Coronary artery (tissue), 2 donors: Measurements from ENCODE around the gene CRKL.
A peak's percentile ranks its signal among the peaks of the same experiment; 100 is the strongest.

ENCODE experiments used
- DNase-seq: peaks from one replicate; pipeline ENCODE4 v3.0.0-alpha.2; 2017; ENCODE audit warnings: low spot score
- H3K27ac ChIP-seq, 2 donors: fragments of 200-600 bp; sonication (generic); one replicate each; pipeline ENCODE4 v1.5.1; 2016 to 2019
- H3K4me3 ChIP-seq: fragments of 200-600 bp; sonication (generic); 2 replicates; pipeline ENCODE4 v1.5.1; 2016; ENCODE audit warnings: mild to moderate bottlenecking, moderate library complexity
- CTCF ChIP-seq: fragments of 200-600 bp; sonication (generic); IDR thresholded peaks from one replicate; pipeline ENCODE4 v1.5.1; 2019; ENCODE audit warnings: antibody characterized with exemption

CRKL gene

GRCh38 chr22:20983081-20983771, 66.0 kb downstream of the CRKL start:
- no peak for DNase-seq
- no peak for TF ChIP-seq CTCF
- Histone ChIP-seq H3K27ac (peak overlapping the region in 1 of 2 donors; percentile 90), H3K4me3 (peak overlapping the region; percentile 91)

GRCh38 chr22:20985720-20986119, 68.5 kb downstream of the CRKL start:
- no peak for TF ChIP-seq CTCF
- Histone ChIP-seq H3K27ac (no peak overlapping the region), H3K4me3 (no peak overlapping the region)
- DNase-seq, result no peak

GRCh38 chr22:20986365-20986764, 69.2 kb downstream of the CRKL start:
- no peak for DNase-seq
- no peak overlapping the region for H3K27ac ChIP-seq
- TF ChIP-seq CTCF, result no peak
- H3K4me3 ChIP-seq, result no peak overlapping the region

GRCh38 chr22:20987375-20987774, 70.2 kb downstream of the CRKL start:
- Histone ChIP-seq H3K4me3 (no peak overlapping the region), H3K27ac (no peak overlapping the region)
- DNase-seq, result no peak
- TF ChIP-seq CTCF, result no peak

- TF ChIP-seq CTCF, result no peak
- Histone ChIP-seq H3K4me3 (no peak overlapping the region), H3K27ac (no peak overlapping the region)
- no peak for DNase-seq
These were observed 71.5 kb downstream of the CRKL start for GRCh38 chr22:20988573-20989322.

- TF ChIP-seq CTCF, result no peak
- no peak overlapping the region for H3K4me3 ChIP-seq
- no peak overlapping the region for H3K27ac ChIP-seq
- DNase-seq, result no peak
These were observed 72.3 kb downstream of the CRKL start for GRCh38 chr22:20989323-20990138.
